ENCODE results near the gene MAST4.

Gene MAST4

GRCh38 chr5:67201897-67202549, 605.8 kb downstream of the MAST4 start:
- H3K4me3 ChIP-seq (ENCODE audit: low read length) = no peak overlapping the region
- TF ChIP-seq EZH2phosphoT487 (IDR thresholded peaks at IDR 0.05; ENCODE audit: low read depth) = no peak
- TF ChIP-seq CTCF (IDR thresholded peaks at IDR 0.05; ENCODE audit: low read depth, low read length) = no peak
- H3K9me3 ChIP-seq (ENCODE audit: insufficient read depth, low read length) = no peaks in the 10 kb centered on the region
- peaks cover 3% of the 10 kb centered on the region; the same call in 1 of the 2 replicates for H3K27me3 ChIP-seq (ENCODE audit: low read depth, low read length)
- H4K20me1 ChIP-seq (ENCODE audit: insufficient read depth, low read length) = no peaks in the 10 kb centered on the region
- peak overlapping the region; percentile 84 for H3K27ac ChIP-seq (ENCODE audit: low read length)
- no peaks in the 10 kb centered on the region for H3K36me3 ChIP-seq (replicated peaks; ENCODE audit: low read depth, low read length)
- H2AFZ ChIP-seq (ENCODE audit: low read depth, low read length) = no peak overlapping the region
- peak overlapping the region; percentile 14; the same call in 1 of the 2 replicates for H3K9ac ChIP-seq (ENCODE audit: low read length)
- no peaks in the 10 kb centered on the region for H3K79me2 ChIP-seq (ENCODE audit: low read length)
- peaks cover 89% of the 10 kb centered on the region for H3K4me1 ChIP-seq (ENCODE audit: low read length)
- H3K4me2 ChIP-seq (ENCODE audit: low read length) = peak overlapping the region; percentile 35

- peak overlapping the region; percentile 84 for H3K27ac ChIP-seq (ENCODE audit: low read length)
- H3K79me2 ChIP-seq (ENCODE audit: low read length) = no peaks in the 10 kb centered on the region
- peaks cover 92% of the 10 kb centered on the region for H3K4me1 ChIP-seq (ENCODE audit: low read length)
- no peaks in the 10 kb centered on the region for H3K36me3 ChIP-seq (replicated peaks; ENCODE audit: low read depth, low read length)
- H4K20me1 ChIP-seq (ENCODE audit: insufficient read depth, low read length) = no peaks in the 10 kb centered on the region
- peaks cover 3% of the 10 kb centered on the region; the same call in 1 of the 2 replicates for H3K27me3 ChIP-seq (ENCODE audit: low read depth, low read length)
- H2AFZ ChIP-seq (ENCODE audit: low read depth, low read length) = no peak overlapping the region
- H3K4me3 ChIP-seq (ENCODE audit: low read length) = no peak overlapping the region
- H3K9me3 ChIP-seq (ENCODE audit: insufficient read depth, low read length) = no peaks in the 10 kb centered on the region
- TF ChIP-seq CTCF (IDR thresholded peaks at IDR 0.05; ENCODE audit: low read depth, low read length) (no peak), EZH2phosphoT487 (IDR thresholded peaks at IDR 0.05; ENCODE audit: low read depth) (no peak)
- H3K9ac ChIP-seq (ENCODE audit: low read length) = 0 out of 2 replicates have a peak overlapping the region, but pooled peaks have one; percentile 14
- peak overlapping the region; percentile 35 for H3K4me2 ChIP-seq (ENCODE audit: low read length)
These were observed 606.6 kb downstream of the MAST4 start for GRCh38 chr5:67202828-67203227.

GRCh38 chr5:67203701-67204074, 607.5 kb downstream of the MAST4 start:
- Histone ChIP-seq H4K20me1 (ENCODE audit: insufficient read depth, low read length) (no peaks in the 10 kb centered on the region), H3K79me2 (ENCODE audit: low read length) (no peaks in the 10 kb centered on the region), H3K9ac (ENCODE audit: low read length) (no peak overlapping the region), H3K36me3 (replicated peaks; ENCODE audit: low read depth, low read length) (no peaks in the 10 kb centered on the region), H2AFZ (ENCODE audit: low read depth, low read length) (no peak overlapping the region), H3K27ac (ENCODE audit: low read length) (peak overlapping the region; percentile 97; the same call in 1 of the 2 replicates), H3K27me3 (ENCODE audit: low read depth, low read length) (peaks cover 3% of the 10 kb centered on the region; the same call in 1 of the 2 replicates), H3K4me3 (ENCODE audit: low read length) (no peak overlapping the region), H3K4me1 (ENCODE audit: low read length) (peaks cover 96% of the 10 kb centered on the region), H3K4me2 (ENCODE audit: low read length) (peak overlapping the region; percentile 94; the same call in 1 of the 2 replicates), H3K9me3 (ENCODE audit: insufficient read depth, low read length) (no peaks in the 10 kb centered on the region)
- TF ChIP-seq CTCF (IDR thresholded peaks at IDR 0.05; ENCODE audit: low read depth, low read length) (no peak), EZH2phosphoT487 (IDR thresholded peaks at IDR 0.05; ENCODE audit: low read depth) (no peak)

GRCh38 chr5:67204821-67205220, 608.6 kb downstream of the MAST4 start:
- H3K9me3 ChIP-seq (ENCODE audit: insufficient read depth, low read length) = no peaks in the 10 kb centered on the region
- peak overlapping the region; percentile 5; the same call in 1 of the 2 replicates for H3K9ac ChIP-seq (ENCODE audit: low read length)
- H3K4me3 ChIP-seq (ENCODE audit: low read length) = no peak overlapping the region
- TF ChIP-seq EZH2phosphoT487 (IDR thresholded peaks at IDR 0.05; ENCODE audit: low read depth) (no peak), CTCF (IDR thresholded peaks at IDR 0.05; ENCODE audit: low read depth, low read length) (no peak)
- peak overlapping the region; percentile 97 for H3K27ac ChIP-seq (ENCODE audit: low read length)
- no peaks in the 10 kb centered on the region for H3K36me3 ChIP-seq (replicated peaks; ENCODE audit: low read depth, low read length)
- peak overlapping the region; percentile 94 for H3K4me2 ChIP-seq (ENCODE audit: low read length)
- H2AFZ ChIP-seq (ENCODE audit: low read depth, low read length) = no peak overlapping the region
- H3K4me1 ChIP-seq (ENCODE audit: low read length) = peaks cover 96% of the 10 kb centered on the region
- no peaks in the 10 kb centered on the region for H4K20me1 ChIP-seq (ENCODE audit: insufficient read depth, low read length)
- peaks cover 9% of the 10 kb centered on the region for H3K27me3 ChIP-seq (ENCODE audit: low read depth, low read length)
- H3K79me2 ChIP-seq (ENCODE audit: low read length) = no peaks in the 10 kb centered on the region

Data from OCI-LY3 (cell line).